Activated CD4-positive, alpha-beta T cell treated with anti-CD3 and anti-CD28 coated beads, Interleukin-2, amount 10 ng/mL, durations not matched to agents 7 days and 5 days (primary cell): Measurements from ENCODE around the gene MBLAC2. TPM values are rescaled to one million over a fixed set of nuclear protein-coding genes. Genes with fewer than 3 reads are reported as not detected.

Experiments
- CTCF ChIA-PET: fragments of 350-600 bp; sonication (Branson Sonifier 250); formaldehyde crosslinking; loops from one replicate; lab custom pipeline; 2021; ENCODE audit warnings: antibody characterized with exemption; lab: Charles Lee
- POLR2A ChIA-PET: fragments of 350-600 bp; sonication (Branson Sonifier 250); formaldehyde crosslinking; loops from one replicate; lab custom pipeline; 2021; ENCODE audit warnings: antibody characterized with exemption; lab: Charles Lee
- DNase-seq: peaks from one replicate; pipeline ENCODE4 v3.0.0-alpha.2; 2020
- H3K27ac Mint-ChIP-seq: one replicate; pipeline ENCODE4 v1.8.0; 2021; ENCODE audit warnings: mild to moderate bottlenecking, moderate library complexity, mixed read lengths
- H3K27me3 Mint-ChIP-seq: one replicate; pipeline ENCODE4 v1.8.0; 2021; ENCODE audit warnings: mixed read lengths
- H3K36me3 Mint-ChIP-seq: one replicate; pipeline ENCODE4 v1.8.0; 2021; ENCODE audit warnings: low read depth, mixed read lengths
- H3K4me1 Mint-ChIP-seq: one replicate; pipeline ENCODE4 v1.8.0; 2021; ENCODE audit warnings: mixed read lengths
- H3K4me3 Mint-ChIP-seq: one replicate; pipeline ENCODE4 v1.8.0; 2021; ENCODE audit warnings: mild to moderate bottlenecking, moderate library complexity, mixed read lengths
- H3K9me3 Mint-ChIP-seq: one replicate; pipeline ENCODE4 v1.8.0; 2021; ENCODE audit warnings: mixed read lengths
- total RNA-seq, 2 experiments: library from RNA; stranded (reverse); gene quantifications; one replicate each; pipeline ENCODE4 v1.2.3, GENCODE V29; 2021

Gene MBLAC2
- total RNA-seq, 2 experiments from 2014 or later = 6.1 to 7.3 TPM

GRCh38 chr5:90480699-90481098, 6.1 kb upstream of the MBLAC2 start:
- no peaks in the 10 kb centered on the region for H3K9me3 Mint-ChIP-seq
- CTCF ChIA-PET = no interaction called here
- POLR2A ChIA-PET = no interaction called here
- no peaks in the 10 kb centered on the region for H3K36me3 Mint-ChIP-seq
- no peaks in the 10 kb centered on the region for H3K27me3 Mint-ChIP-seq
- H3K4me1 Mint-ChIP-seq = peaks cover 18% of the 10 kb centered on the region
- no peak overlapping the region for H3K4me3 Mint-ChIP-seq
- H3K27ac Mint-ChIP-seq = no peak overlapping the region
- DNase-seq = no peak

- CTCF ChIA-PET = no interaction called here
- peaks cover 25% of the 10 kb centered on the region for H3K4me1 Mint-ChIP-seq
- no peaks in the 10 kb centered on the region for H3K27me3 Mint-ChIP-seq
- no peak overlapping the region for H3K27ac Mint-ChIP-seq
- H3K9me3 Mint-ChIP-seq = no peaks in the 10 kb centered on the region
- POLR2A ChIA-PET = no interaction called here
- no peak for DNase-seq
- no peaks in the 10 kb centered on the region for H3K36me3 Mint-ChIP-seq
- no peak overlapping the region for H3K4me3 Mint-ChIP-seq
Measured at GRCh38 chr5:90479611-90480385, 5.2 kb upstream of the MBLAC2 start.

GRCh38 chr5:90477621-90478215, 3.1 kb upstream of the MBLAC2 start:
- Mint-ChIP-seq H3K36me3 (no peaks in the 10 kb centered on the region), H3K27me3 (no peaks in the 10 kb centered on the region), H3K9me3 (no peaks in the 10 kb centered on the region), H3K4me1 (peaks cover 33% of the 10 kb centered on the region), H3K27ac (no peak overlapping the region), H3K4me3 (no peak overlapping the region)
- DNase-seq = no peak
- CTCF ChIA-PET = interaction anchor here (2.7 kb wide), 1 partner anchor 12 kb away, joined by 7 read pairs; no protein-coding TSS in a partner anchor
- POLR2A ChIA-PET = interaction anchor here (0.6 kb wide), 1 partner anchor 68 kb away, joined by 3 read pairs; no protein-coding TSS in a partner anchor

- H3K36me3 Mint-ChIP-seq = no peaks in the 10 kb centered on the region
- peaks cover 37% of the 10 kb centered on the region for H3K4me1 Mint-ChIP-seq
- no peak overlapping the region for H3K4me3 Mint-ChIP-seq
- ChIA-PET CTCF (interaction anchor here (1.3 to 2.7 kb wide), 2 partner anchors 11 to 53 kb away, joined by 3 to 7 read pairs; partner anchors contain the start of gene LYSMD3), POLR2A (interaction anchor here (0.6 kb wide), 1 partner anchor 67 kb away, joined by 3 read pairs; no protein-coding TSS in a partner anchor)
- no peak overlapping the region for H3K27ac Mint-ChIP-seq
- H3K9me3 Mint-ChIP-seq = no peaks in the 10 kb centered on the region
- no peak for DNase-seq
- no peaks in the 10 kb centered on the region for H3K27me3 Mint-ChIP-seq
Measured at GRCh38 chr5:90477073-90477472, 2.5 kb upstream of the MBLAC2 start.

GRCh38 chr5:90476391-90476790, 1.8 kb upstream of the MBLAC2 start:
- CTCF ChIA-PET = interaction anchor here (1.3 to 2.7 kb wide), 2 partner anchors 11 to 54 kb away, joined by 3 to 7 read pairs; partner anchors contain the start of gene LYSMD3
- DNase-seq = no peak
- no peak overlapping the region for H3K27ac Mint-ChIP-seq
- H3K27me3 Mint-ChIP-seq = no peaks in the 10 kb centered on the region
- H3K9me3 Mint-ChIP-seq = no peaks in the 10 kb centered on the region
- POLR2A ChIA-PET = no interaction called here
- no peak overlapping the region for H3K4me3 Mint-ChIP-seq
- H3K36me3 Mint-ChIP-seq = peaks cover under 1% of the 10 kb centered on the region
- H3K4me1 Mint-ChIP-seq = peaks cover 40% of the 10 kb centered on the region

- Mint-ChIP-seq H3K4me1 (peaks cover 44% of the 10 kb centered on the region), H3K9me3 (peaks cover 4% of the 10 kb centered on the region), H3K36me3 (peaks cover 8% of the 10 kb centered on the region), H3K27ac (no peak overlapping the region), H3K27me3 (no peaks in the 10 kb centered on the region), H3K4me3 (peak overlapping the region; percentile 6)
- ChIA-PET CTCF (interaction anchor here (0.8 to 1.0 kb wide), 2 partner anchors 14 to 18 kb away, joined by 3 to 4 read pairs; no protein-coding TSS in a partner anchor), POLR2A (no interaction called here)
- no peak for DNase-seq
Measured at GRCh38 chr5:90475436-90475980, 937 bp upstream of the MBLAC2 start.

GRCh38 chr5:90473396-90474234, 956 bp downstream of the MBLAC2 start:
- peak; percentile 26 for DNase-seq
- Mint-ChIP-seq H3K36me3 (peaks cover 22% of the 10 kb centered on the region), H3K27ac (peak overlapping the region; percentile 97), H3K4me3 (peak overlapping the region; percentile 98), H3K4me1 (peaks cover 44% of the 10 kb centered on the region), H3K9me3 (peaks cover 4% of the 10 kb centered on the region), H3K27me3 (no peaks in the 10 kb centered on the region)
- ChIA-PET POLR2A (no interaction called here), CTCF (interaction anchor here (0.9 to 2.2 kb wide), 3 partner anchors 13 to 56 kb away, joined by 3 to 7 read pairs (median 4); partner anchors contain the start of gene LYSMD3)

- peak overlapping the region; percentile 97 for H3K27ac Mint-ChIP-seq
- ChIA-PET POLR2A (no interaction called here), CTCF (interaction anchor here (0.9 to 2.2 kb wide), 2 partner anchors 12 to 57 kb away, joined by 4 to 7 read pairs; partner anchors contain the start of gene LYSMD3)
- peaks cover 6% of the 10 kb centered on the region for H3K9me3 Mint-ChIP-seq
- DNase-seq = no peak
- H3K27me3 Mint-ChIP-seq = no peaks in the 10 kb centered on the region
- peaks cover 28% of the 10 kb centered on the region for H3K36me3 Mint-ChIP-seq
- peak overlapping the region; percentile 98 for H3K4me3 Mint-ChIP-seq
- H3K4me1 Mint-ChIP-seq = peaks cover 44% of the 10 kb centered on the region
Measured at GRCh38 chr5:90472783-90473395, 1.7 kb downstream of the MBLAC2 start.

GRCh38 chr5:90461288-90461687, 13.3 kb downstream of the MBLAC2 start:
- Mint-ChIP-seq H3K9me3 (no peaks in the 10 kb centered on the region), H3K4me3 (no peak overlapping the region), H3K4me1 (no peaks in the 10 kb centered on the region), H3K27ac (no peak overlapping the region), H3K27me3 (no peaks in the 10 kb centered on the region), H3K36me3 (no peaks in the 10 kb centered on the region)
- POLR2A ChIA-PET = no interaction called here
- DNase-seq = no peak
- CTCF ChIA-PET = interaction anchor here (1.2 to 2.0 kb wide), 3 partner anchors 12 to 22 kb away, joined by 4 to 8 read pairs (median 7); partner anchors contain the start of genes MBLAC2 and POLR3G

GRCh38 chr5:90446961-90447360, 27.6 kb downstream of the MBLAC2 start:
- peaks cover 6% of the 10 kb centered on the region for H3K27me3 Mint-ChIP-seq
- ChIA-PET CTCF (no interaction called here), POLR2A (no interaction called here)
- H3K27ac Mint-ChIP-seq = no peak overlapping the region
- DNase-seq = no peak
- H3K9me3 Mint-ChIP-seq = peaks cover 3% of the 10 kb centered on the region
- no peaks in the 10 kb centered on the region for H3K4me1 Mint-ChIP-seq
- no peak overlapping the region for H3K4me3 Mint-ChIP-seq
- H3K36me3 Mint-ChIP-seq = no peaks in the 10 kb centered on the region

GRCh38 chr5:90440644-90441043, 33.9 kb downstream of the MBLAC2 start:
- Mint-ChIP-seq H3K4me3 (peak overlapping the region; percentile 76), H3K27ac (no peak overlapping the region), H3K36me3 (no peaks in the 10 kb centered on the region), H3K27me3 (peaks cover 21% of the 10 kb centered on the region), H3K9me3 (no peaks in the 10 kb centered on the region), H3K4me1 (peaks cover 10% of the 10 kb centered on the region)
- CTCF ChIA-PET = no interaction called here
- POLR2A ChIA-PET = no interaction called here
- no peak for DNase-seq
